GM20431 (cell line): ENCODE results near the gene PPP1R27.

Source experiments
- in situ Hi-C: fragments of 300-500 bp; cut with MseI, MboI; formaldehyde crosslinking; loops from one replicate; pipeline ENCODE4 v1.15.0; 2020; ENCODE audit warnings: low sequenced_read_pairs; ENCODE audit not compliant: unreplicated experiment

PPP1R27 gene, protein sequence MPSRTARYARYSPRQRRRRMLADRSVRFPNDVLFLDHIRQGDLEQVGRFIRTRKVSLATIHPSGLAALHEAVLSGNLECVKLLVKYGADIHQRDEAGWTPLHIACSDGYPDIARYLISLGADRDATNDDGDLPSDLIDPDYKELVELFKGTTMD

DNA sequence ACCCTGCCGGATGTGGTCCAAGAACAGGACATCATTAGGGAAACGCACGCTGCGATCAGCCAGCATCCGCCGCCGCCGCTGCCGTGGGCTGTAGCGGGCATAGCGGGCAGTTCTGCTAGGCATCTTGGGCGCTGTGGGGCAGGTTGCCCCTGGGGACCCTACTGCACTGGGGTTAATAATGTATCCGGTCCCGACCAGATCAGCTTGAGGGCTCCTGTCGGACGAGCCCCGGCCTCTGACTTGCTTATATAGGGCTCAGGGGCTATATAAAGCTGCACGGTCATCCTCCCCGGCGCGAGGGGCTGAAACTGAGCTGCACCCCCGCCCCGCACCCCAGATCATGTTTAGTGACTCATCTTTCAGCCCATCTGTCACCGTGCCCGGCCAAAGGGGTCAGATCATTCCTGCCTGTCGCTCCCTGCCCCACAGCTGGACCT lies at the start of gene PPP1R27:
Gene PPP1R27, minus strand, starts transcription at position 220 of the 437 bp plus-strand sequence. Its CDS starts 97 bp downstream, at position 123.
- in situ Hi-C loops: no loop called here

DNA sequence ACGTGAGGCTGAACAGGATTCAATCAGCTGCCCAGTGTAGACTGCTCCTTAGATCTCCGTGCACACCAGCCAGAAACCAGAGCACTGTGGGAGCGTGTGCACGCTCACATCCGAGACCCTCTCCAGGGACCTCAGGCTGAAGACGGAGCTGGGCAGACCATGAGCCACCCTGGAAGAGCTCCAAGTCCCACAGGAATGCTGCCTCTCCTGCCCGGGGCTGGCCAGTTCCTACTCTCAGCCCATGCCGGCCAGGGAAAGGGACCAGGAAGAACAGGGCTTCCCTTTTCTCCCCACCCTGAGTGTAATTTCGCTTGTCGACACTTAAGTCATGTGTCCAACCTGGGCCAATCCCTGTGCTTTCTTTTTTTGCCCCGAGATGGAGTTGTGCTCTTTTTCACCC lies 49.7 kb upstream of the PPP1R27 start:
- in situ Hi-C loops: no loop called here

DNA sequence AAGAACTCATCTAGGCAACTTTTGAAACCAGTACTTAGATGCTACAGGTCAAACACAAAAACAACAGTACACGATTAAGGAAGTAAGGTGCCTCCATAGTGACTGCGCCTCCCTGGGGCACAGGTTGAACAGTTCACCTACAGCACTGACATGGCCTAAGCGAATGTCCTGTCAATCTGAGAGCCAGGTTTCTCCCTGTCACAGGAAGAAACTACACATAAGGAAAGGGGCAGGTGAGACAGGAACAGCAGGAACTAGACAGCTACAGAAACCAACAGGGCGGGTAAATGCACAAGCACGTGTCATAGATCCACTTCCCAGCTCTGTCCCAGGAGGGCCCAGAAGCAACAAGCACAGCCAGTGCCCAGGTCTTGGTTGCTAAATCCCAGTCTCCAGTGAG lies 44.3 kb upstream of the PPP1R27 start:
- in situ Hi-C loops: no loop called here

DNA sequence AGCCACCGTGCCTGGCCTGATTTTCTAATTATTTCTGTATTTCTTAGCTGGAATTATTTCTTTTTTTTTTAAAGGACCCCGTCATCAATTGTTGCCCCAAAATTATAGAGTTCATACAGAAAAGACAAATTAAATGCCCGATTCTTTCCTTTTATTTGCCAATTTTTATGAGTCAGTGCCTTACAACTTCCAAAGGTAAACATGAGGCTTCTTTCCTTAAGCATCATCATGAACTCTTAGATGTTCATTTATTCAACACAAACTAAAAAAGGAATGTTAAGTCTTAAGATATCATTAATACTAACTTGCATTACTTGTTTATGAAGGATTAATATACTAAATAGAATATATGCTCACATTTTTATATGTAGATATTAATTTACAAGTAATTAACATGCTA lies 43.4 kb upstream of the PPP1R27 start:
- in situ Hi-C loops: no loop called here

DNA sequence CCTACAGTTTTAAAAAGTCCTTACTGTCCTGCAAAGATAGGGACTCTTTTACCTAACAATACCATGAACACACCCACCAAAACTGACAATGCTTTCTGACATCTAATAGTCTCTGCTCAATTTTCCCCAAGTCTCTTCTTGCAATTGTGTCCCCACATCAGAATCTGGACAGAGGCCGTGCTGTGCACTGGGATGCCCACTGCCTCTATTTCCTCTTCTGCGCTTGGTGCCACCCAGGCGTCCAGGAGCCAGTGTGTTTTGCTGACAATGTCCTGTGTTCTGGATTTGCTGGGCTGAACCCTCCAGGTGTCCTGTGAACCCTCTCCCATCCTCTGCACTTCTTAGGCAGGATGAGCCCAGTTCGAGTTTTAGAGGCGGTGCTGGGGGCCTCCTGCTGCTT lies 42.7 kb upstream of the PPP1R27 start:
- in situ Hi-C loops: no loop called here

DNA sequence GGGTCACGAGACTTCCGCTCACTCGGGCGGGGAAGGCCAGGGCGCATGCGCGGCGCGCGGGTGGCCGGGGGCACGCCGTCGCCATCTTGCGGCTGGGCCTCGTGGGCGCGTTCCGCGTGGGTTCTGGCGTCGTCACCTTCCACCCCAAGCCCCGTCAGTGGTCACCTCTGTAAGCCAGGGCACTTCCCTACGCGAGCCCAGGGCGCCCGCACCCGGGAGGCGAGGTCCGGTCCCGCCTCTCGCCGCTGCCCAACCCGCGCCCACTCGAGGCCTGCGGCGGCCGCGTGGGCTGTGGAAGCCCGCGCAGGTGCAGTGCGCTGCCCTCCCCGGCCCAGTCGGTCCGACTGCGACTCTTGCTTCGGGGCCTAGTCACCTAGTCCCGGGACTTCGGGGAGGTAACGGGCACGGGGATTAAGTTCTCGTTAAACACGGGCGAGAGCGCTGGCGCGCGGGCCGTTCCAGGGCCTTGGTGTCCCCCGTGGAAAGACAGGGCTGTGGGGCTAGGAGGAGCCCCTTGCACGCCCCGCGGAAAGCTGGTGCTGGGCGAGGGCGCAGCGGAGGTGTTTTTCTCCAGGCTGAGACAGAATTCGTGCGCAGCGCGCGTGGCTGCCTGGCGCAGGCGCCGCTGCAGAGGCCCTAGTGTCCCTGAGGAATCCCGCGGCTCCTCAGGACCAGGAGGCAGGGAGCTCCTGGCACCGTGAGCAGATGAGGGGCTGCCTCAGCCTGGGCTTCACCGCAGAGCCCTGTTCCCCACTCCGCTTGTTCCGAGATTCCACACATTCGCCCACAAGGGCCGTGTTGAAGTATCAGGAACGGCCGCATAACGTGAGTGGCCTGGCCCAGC lies 36.8 kb upstream of the PPP1R27 start:
- in situ Hi-C loops: no loop called here

DNA sequence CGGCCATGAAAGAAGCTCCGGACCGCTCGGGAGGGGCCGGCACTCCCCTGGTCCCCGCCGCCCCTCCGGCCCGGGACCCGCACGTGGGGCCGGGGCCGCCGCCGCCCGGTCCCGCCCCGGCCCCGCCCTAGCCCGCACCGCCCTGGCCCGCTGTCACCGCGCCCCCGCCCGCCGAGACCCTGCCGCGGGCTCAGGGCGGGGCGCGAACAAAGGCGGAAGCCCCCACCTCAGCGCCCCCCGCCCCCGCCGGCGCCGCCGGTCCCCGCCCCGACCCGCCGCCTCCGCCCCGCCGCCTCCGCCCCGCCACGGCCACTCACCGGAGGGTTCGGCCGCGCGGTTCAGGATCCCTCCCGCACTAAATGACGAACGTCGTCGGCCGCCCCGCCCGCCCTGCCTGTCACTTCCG lies 36.1 kb upstream of the PPP1R27 start, which contains the start of gene ARHGDIA:
Gene ARHGDIA, minus strand, starts transcription at position 357 of the 406 bp plus-strand sequence. CDS start 1,407 bp downstream, outside the sequence.
- in situ Hi-C loops: no loop called here

DNA sequence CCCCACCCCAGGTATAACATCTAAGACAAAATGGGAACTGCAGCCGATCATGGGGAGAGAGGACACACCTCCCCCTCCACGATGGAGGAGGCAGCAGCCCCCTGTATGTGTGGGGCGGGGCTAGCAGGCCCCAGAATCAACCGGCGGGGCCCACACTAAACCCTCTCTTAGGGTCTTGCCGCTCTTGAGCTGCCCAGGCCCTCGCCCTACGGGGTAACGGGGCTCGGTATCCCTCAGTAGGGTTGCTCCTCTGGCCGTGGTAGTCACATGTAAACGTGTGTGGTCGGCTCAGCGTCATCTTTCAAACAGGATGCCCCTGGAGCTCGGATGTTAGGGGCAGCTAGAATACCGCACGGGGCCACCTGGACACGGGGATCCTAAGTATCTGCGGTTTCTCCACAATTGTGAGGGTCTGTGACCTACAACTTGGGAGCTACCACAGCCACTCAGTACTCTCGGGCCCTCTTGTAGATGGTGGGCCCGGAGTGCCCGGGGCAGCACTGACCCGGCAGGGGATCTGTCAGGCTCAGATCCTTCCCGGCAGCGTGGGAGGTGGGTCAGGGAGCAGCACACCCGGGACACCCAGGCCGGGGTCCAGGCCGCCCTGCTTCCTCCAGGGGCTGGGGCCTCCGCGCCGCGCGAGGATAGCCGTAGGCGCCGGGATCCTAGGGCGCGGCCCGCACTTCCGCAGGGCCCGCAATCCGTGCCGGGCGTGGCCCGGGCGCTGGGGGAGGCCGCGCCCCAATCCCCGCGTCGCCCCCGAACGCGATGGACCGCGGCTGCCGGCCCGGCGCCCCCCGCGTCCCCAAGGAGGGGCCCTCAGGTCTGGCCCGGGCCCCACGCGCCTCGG lies 35.5 kb upstream of the PPP1R27 start:
- in situ Hi-C loops: no loop called here

DNA sequence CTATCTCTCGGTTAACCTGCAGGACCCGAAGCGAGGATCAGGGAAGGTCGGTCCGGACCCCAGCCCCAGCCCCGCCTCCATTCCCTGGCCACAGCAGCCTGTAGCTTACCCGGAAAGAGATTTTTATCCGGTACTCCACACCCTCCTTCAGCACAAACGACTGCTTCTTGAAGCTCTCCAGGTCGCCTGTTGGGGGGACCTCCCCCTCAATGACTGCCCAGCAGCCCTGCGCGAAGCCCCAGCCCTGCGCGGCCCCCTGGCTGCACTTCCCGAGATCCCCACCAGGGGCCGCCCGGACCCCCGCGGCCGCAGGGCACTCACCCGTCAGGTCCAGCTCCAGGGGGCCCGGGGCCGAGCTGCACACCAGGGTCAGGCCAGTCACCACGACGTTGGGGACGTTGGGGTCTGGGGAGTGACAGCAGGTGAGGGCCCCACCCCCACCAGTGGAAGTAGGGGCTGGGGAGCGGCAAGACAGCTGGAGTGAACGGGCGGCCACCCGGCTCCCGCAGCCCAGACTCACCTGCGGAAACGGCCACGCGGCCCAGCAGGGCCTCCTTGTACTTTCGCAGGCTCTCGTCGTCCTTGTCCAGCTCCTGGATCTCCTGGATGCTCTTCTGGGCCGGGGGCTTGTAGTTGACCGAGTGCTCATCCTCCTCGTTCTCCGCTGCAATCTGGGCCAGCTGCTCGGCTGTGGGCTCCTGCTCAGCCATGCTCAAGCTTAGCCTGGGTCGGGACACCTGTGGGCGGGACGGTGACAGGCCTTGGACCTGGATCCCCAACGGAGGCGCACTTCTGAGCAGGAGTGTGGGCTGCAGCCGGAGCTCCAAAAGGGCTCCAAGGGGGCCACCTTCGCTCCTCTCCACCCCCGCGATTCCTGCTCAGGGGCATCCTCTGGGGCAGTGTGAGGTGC lies 34.6 kb upstream of the PPP1R27 start:
- in situ Hi-C loops: no loop called here

DNA sequence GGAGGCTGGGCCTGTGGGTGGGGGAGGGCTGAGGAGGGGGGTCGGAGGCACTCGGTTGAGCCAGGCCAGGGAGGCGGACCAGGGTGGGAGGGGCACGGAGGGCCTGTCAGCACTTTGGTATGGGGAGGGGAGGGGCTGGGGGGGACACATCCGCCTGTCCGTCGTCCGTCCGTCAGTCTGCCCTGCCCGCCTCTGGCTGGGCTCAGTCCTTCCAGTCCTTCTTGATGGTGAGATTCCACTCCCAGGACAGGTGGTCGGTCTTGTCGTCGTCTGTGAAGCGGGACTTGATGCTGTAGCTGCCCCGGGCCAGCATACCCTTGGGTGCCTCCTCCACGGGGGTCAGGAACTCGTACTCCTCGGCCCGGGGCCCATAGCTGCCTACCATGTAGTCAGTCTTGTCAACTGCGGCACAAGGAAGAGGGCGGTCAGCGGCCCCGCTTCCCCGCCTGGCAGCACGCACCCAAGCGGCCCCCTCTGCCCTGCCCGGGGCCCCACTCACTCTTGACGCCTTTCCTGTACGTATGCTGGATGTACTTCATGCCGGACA lies 33.9 kb upstream of the PPP1R27 start:
- in situ Hi-C loops: no loop called here

DNA sequence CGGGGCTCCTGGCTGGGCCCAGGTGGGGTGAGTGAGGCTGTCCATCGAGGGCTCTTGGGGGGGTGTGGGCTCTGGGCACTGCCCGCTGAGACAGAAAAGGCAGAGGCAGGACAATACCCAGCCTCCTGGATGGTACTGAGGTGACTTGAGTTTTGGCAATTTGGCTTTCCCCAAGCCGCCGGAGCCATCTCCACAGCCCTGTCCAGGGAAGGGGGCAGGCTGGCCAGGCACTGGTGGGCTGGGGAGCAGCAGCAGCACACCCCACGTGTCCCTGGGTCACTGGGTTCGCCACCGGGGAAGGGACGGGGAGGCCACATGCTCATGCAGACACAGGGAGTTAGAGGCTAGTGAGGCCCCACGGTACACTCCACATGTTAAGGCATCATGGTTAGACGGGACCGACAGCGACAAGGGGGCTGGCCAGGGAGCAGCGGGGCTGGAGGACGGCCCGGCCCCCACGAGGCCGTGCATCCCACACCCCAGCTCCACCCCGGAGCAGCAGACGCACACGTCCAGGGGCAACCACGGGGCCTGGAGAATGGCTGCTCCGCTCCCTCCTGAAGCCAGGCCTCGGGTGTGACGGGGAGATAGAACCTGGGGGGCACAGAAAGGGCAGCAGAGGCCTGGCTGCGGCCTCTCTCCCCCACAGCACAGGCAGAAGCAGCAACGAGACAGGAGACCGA lies 33.3 kb upstream of the PPP1R27 start:
- in situ Hi-C loops: no loop called here

DNA sequence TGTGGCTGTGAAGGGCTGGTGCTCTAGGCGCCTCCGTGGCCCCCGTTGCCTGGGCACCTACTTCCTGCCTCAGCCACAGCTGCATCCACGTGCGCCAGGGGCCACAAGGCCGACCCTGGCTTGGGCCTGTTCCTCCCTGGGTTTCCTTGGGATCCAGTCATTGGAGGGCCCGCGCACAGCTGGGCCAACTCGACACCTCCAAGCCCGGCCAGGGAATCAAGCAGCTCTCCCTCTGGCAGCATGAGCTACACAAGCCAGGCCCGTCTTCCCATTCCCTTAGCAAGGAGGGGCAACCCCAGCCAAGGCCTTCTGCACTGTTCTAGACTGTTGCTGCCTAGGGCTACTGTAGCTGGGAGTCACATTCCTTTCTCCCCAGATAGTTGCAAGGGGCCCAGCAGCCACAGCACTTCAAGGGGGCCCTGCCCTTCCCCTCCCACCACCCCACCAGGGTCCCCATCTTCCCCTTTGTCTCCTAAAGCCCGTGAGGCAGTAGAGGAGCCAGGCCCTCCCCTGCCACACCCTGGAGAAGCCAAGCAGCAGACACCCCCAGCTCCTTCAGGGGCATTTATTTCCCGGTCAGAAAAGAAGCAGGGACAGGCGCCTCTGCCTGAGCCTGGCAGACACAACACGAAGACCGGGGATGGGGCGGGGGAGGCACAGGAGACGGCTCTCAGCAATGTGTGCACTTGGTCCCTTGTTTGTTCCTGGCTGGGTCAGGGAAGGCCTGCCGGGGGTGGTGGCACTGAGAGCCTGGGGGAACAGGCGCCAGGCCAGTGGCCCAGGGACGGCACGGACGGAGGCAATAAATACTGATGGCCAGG lies 32.5 kb upstream of the PPP1R27 start:
- in situ Hi-C loops: no loop called here

DNA sequence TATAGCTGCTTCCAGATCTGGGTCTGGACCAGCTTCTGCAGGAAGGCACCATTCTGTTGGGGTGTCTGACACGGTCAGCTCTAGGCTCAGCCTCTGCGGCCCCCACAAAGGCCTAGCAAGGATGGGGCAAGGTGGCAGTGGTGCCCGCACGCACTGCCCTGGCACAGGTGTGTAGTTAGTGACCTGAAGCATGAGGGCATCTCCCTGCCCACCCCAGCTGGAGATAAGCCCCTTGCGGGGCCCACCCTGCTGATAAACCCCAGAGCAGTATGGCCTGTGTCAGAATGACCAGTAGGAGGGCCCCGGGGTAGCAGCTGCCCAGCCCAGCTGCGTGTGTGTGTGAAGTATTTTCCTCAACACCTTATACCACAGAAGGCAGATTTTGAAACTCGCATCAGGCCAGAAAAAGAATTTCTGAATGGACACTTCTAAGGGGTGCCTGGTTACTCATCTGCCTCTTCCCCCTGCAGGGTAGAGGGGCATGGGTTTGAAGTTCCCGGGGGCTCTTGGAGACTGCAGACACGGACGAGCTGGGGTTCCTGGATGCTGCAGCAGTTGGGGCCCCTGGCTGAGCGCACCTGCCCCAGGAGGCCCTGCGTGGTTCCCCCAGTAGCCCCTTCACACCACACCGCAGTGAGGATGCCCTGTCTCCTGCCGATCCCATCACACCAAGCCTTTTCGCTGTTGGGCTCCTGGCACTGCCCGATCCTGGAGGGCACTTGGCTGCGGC lies 31.8 kb upstream of the PPP1R27 start:
- in situ Hi-C loops: no loop called here

DNA sequence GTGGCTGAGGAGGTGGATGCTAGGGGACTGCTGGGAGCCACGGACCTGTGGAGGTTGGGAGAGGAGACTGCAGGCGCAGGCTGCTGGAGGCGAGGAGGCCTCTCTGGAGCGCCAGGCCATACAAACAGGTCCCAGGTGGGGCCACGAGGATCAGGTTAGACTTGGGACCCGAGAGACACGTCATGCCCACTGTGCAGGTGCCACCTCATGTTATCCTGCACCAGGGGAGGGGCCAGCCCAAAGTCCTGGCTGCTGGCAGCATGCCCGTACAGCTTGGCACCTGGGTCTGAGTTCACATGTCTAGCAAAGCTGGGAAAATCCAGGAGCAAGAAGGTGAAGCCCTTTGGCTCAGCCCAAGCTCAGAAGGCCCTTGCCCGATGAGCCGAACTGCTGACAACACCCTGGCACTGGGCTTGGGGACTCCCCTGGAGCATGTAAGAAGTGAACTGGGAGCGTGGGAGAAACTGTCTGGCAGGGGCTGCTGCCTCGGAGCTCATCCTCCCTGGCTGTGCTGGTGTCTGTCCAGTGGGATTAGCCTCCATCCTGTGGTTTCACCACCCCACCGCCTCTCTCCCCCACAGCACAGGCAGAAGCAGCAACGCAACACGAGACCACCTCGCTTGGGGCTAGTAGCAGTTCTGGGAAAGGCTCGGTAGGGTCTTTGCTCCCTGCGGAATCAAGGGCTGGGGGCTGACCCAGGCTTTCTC lies 31.0 kb upstream of the PPP1R27 start:
- in situ Hi-C loops: no loop called here

DNA sequence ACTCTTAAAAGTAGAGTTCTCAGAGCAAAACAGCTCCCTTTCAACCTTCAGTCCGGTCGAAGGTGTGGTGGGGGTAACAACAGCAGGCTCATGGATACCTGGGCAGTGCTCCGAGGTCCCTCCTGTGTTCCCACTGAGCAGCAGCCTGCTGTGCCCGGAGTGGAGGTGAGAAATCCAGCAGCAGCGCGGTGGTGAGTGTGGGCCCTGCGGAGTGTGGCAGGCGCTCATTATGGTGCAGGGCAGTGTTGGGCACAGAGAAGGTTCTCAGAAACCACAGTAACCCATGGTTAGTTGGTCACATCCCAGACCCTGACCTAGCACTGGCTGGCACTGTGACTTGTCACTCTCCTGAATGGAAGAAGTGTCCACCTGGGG lies 30.5 kb upstream of the PPP1R27 start:
- in situ Hi-C loops: no loop called here

DNA sequence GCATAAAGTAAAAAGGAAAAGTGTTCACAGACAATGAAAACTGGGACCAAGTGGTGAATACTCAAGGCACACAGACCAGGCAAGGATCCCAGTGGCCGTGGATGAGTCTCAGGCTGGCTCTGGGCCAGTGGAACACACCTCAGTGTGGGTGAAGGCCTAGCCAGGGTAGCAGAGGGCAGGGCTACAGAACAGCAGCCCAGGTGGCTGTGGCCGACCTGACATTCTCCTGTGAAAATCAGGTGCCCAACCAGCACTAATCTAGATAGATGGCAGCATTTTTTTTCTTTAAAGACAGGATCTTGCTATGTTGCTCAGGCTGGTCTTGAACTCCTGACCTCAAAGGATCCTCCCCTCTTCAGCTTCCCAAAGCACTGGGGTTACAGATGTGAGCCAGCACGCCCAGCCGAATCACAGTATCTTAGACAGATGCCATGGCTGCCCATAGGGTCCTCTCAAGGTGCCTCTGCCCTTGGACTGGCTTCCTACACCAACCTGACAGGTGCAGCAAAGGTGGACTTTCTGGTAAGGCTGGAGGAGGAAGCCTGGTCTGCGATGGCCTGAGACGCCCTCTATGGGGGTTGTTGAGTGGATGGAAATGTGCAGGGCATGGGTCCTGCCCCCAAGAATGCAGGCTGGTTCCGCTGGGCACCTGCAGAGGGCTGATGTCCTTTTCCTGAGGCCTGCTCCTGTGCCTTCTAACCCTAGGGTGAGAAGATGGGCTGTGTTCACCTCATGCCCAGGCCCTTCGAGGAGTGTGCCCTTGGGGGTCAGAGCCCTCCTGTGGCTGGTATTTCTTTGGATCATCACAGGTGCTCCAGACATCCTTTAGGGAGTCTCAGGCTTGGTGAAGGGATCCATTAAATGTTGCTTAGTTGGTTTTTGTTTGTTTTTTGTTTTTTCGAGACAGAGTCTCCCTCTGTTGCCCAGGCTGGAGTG lies 29.3 kb upstream of the PPP1R27 start:
- in situ Hi-C loops: no loop called here
